Measurements from ENCODE around the gene CWC27. TPM values are rescaled to one million over a fixed set of nuclear protein-coding genes. Genes with fewer than 3 reads are reported as not detected.

CWC27 gene
- total and polyA plus RNA-seq, 2 experiments from 2014 or later, result 16.3 to 51.6 TPM

DNA sequence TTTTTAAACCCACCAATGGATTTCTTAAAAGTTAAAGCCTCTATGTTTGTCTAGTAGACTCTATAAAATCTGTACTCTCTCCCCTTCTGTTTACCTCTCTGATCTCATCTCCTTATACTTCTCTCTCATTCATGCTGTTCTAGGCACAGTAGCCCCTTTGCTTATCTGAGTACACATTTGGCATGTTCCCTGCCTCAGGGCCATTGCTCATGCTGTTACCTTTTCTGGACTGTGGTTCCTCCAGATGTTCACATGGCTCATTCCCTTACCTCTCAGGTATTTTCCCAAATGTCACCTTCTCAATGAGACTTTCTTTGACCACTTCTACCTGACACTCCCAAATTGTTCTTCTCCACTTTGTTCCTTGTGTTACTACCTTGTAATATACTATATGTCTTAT lies 176.1 kb downstream of the CWC27 start:
- peaks cover 26% of the 10 kb centered on the region for H3K4me1 ChIP-seq (ENCODE audit: low read depth)
- H3K4me3 ChIP-seq, result no peak overlapping the region
- TF ChIP-seq, protein P1, sequence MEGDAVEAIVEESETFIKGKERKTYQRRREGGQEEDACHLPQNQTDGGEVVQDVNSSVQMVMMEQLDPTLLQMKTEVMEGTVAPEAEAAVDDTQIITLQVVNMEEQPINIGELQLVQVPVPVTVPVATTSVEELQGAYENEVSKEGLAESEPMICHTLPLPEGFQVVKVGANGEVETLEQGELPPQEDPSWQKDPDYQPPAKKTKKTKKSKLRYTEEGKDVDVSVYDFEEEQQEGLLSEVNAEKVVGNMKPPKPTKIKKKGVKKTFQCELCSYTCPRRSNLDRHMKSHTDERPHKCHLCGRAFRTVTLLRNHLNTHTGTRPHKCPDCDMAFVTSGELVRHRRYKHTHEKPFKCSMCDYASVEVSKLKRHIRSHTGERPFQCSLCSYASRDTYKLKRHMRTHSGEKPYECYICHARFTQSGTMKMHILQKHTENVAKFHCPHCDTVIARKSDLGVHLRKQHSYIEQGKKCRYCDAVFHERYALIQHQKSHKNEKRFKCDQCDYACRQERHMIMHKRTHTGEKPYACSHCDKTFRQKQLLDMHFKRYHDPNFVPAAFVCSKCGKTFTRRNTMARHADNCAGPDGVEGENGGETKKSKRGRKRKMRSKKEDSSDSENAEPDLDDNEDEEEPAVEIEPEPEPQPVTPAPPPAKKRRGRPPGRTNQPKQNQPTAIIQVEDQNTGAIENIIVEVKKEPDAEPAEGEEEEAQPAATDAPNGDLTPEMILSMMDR (IDR thresholded peaks at IDR 0.05; ENCODE audit: low read depth, low read length), result no peak
- no peaks in the 10 kb centered on the region for H3K36me3 ChIP-seq
- DNase-seq (ENCODE audit: low read depth in 1 of 2, low spot score in 1 of 2), result no peak
- H3K27me3 ChIP-seq, result no peaks in the 10 kb centered on the region
- H3K27ac ChIP-seq, result no peak overlapping the region
- no peaks in the 10 kb centered on the region for H3K9me3 ChIP-seq (ENCODE audit: low read depth)

DNA sequence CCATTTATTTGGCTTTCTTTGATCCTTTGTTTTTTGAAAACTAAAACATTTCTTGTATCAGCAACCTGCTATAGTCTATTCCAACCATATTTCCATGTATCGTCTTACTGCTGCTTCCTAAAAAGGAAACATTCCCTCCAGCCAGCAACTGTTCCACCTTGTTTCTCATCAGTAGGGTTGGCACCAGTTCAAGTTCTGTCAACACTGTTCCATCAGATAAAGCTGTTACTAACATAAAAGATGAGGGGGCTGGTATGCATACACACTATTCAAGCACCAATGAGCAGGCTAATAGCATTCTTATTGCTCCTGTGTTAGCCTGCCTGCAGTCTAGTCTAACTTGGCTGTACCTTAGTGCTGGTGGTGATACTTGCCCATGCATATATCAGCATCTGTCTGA lies 178.3 kb downstream of the CWC27 start:
- TF ChIP-seq, protein P1 (IDR thresholded peaks at IDR 0.05; ENCODE audit: low read depth, low read length), result no peak
- peak; percentile 64 to 92 for DNase-seq (ENCODE audit: low read depth in 1 of 2, low spot score in 1 of 2)

DNA sequence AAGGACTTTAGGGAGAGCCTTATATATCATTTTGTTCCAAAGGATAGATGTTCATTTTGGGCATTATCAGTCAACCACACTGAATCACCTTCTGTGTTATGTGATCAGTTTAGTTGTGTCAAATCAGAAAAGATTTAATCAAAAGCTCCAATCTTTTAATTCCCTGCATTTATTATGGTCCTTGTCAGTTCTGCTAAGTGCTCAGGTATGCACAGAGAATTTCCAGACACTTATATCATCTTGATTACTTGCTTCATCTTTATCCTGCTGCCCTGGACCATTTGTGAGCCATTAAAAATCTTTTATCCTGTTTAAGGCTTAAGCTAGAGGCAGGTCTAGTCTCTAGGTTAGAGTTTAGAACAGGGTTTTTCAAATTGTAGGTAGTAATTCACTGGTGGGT lies 179.1 kb downstream of the CWC27 start:
- no peaks in the 10 kb centered on the region for H3K27me3 ChIP-seq
- H3K27ac ChIP-seq, result peak overlapping the region; percentile 84
- DNase-seq (ENCODE audit: low read depth in 1 of 2, low spot score in 1 of 2), result no peak
- H3K4me3 ChIP-seq, result no peak overlapping the region
- peaks cover 26% of the 10 kb centered on the region for H3K4me1 ChIP-seq (ENCODE audit: low read depth)
- no peaks in the 10 kb centered on the region for H3K36me3 ChIP-seq
- no peaks in the 10 kb centered on the region for H3K9me3 ChIP-seq (ENCODE audit: low read depth)
- TF ChIP-seq, protein P1 (IDR thresholded peaks at IDR 0.05; ENCODE audit: low read depth, low read length), result no peak

More for the DNA sequence above, 178.3 kb downstream of the CWC27 start:
- no peaks in the 10 kb centered on the region for H3K27me3 ChIP-seq
- no peak overlapping the region for H3K4me3 ChIP-seq
- peaks cover 26% of the 10 kb centered on the region for H3K4me1 ChIP-seq (ENCODE audit: low read depth)
- H3K27ac ChIP-seq, result peak overlapping the region; percentile 84
- H3K36me3 ChIP-seq, result no peaks in the 10 kb centered on the region
- H3K9me3 ChIP-seq (ENCODE audit: low read depth), result no peaks in the 10 kb centered on the region

DNA sequence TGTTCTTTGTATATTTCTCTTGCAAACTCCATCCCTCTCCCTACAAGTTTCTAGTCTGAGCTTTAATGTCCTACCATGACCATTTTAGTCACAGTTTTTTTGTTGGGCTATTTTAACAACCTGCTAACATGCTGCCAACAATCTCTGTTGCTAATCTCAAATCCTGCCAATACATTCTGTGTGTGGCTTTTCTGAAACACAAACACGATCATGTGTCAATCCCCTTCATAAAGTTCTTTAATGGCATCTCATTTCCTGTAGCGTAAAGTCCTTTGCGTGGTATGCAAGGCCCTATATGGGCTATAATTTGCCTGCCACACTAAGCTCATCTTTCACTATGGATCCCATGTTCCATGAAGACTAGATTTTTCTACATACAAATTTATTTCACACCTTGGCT lies 180.6 kb downstream of the CWC27 start:
- Histone ChIP-seq H3K4me3 (no peak overlapping the region), H3K36me3 (no peaks in the 10 kb centered on the region), H3K27ac (no peak overlapping the region), H3K4me1 (ENCODE audit: low read depth) (peaks cover 26% of the 10 kb centered on the region), H3K27me3 (no peaks in the 10 kb centered on the region), H3K9me3 (ENCODE audit: low read depth) (no peaks in the 10 kb centered on the region)
- DNase-seq (ENCODE audit: low read depth in 1 of 2, low spot score in 1 of 2), result no peak
- TF ChIP-seq, protein P1 (IDR thresholded peaks at IDR 0.05; ENCODE audit: low read depth, low read length), result no peak

DNA sequence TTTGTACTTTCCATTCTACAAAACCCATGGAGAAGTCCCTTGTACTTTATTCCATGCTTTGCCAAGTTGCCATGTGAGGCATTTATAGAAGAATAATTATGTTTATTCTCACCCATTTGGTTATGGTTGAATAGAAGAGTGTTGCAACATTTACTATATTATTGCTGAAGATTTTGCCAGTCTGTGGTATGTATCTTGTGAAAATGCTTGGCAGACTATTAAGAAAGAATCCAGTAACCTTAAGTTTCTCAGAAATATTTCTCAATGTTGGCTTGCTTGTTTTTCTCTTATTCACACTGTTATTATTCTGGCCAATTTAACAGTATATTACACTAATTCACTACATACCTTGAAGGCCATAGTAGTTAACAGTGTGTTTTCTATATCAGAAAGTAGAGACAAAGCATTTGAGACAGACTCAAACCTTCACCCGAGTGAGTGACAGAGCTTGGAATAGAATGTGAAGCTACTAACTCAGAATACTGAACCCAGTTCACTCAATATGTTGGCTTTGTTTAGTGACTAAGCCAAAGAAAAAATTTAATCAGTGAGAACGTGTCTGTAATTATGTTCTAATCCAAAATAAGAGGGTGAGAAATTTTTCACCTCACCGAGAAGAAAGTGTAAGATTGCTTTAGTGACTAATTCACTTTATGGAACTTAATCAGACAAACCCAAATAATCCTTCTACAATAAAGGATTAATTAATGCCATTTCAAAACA lies 184.4 kb downstream of the CWC27 start:
- Histone ChIP-seq H3K9me3 (ENCODE audit: low read depth) (no peaks in the 10 kb centered on the region), H3K27me3 (no peaks in the 10 kb centered on the region), H3K4me3 (no peak overlapping the region), H3K27ac (no peak overlapping the region), H3K36me3 (no peaks in the 10 kb centered on the region), H3K4me1 (ENCODE audit: low read depth) (peaks cover 10% of the 10 kb centered on the region)
- TF ChIP-seq, protein P1 (IDR thresholded peaks at IDR 0.05; ENCODE audit: low read depth, low read length), result no peak
- peak in 1 of 2 donors; percentile 43 for DNase-seq (ENCODE audit: low read depth in 1 of 2, low spot score in 1 of 2)

All from cardiac muscle cell (in vitro differentiated cells and primary cell).